Neural cell (in vitro differentiated cells): ENCODE data around the gene PRKG1. TPM values are rescaled to one million over a fixed set of nuclear protein-coding genes. Genes with fewer than 3 reads are reported as not detected.

ENCODE experiments used
- H2AFZ ChIP-seq: fragments of 200-600, 300-800 bp; sonication (generic), shearing (Covaris generic); 2 replicates; pipeline ENCODE4 v1.6.0; 2014; ENCODE audit warnings: low read depth, mild to moderate bottlenecking, antibody characterized with exemption, low read length, moderate library complexity
- H3F3A ChIP-seq: fragments of 200-600 bp; shearing (Covaris generic); 2 replicates; pipeline ENCODE4 v1.6.1; 2016; ENCODE audit warnings: mild to moderate bottlenecking, moderate library complexity, mixed read lengths, antibody characterized with exemption, low read length; ENCODE audit not compliant: insufficient read depth, poor library complexity, severe bottlenecking
- H3K27ac ChIP-seq: fragments of 200-600, 300-800 bp; sonication (generic), shearing (Covaris generic); 2 replicates; pipeline ENCODE4 v1.5.1; 2014; ENCODE audit warnings: mild to moderate bottlenecking, low read length, moderate library complexity
- H3K27me3 ChIP-seq: fragments of 300-800, 200-600 bp; sonication (generic), shearing (Covaris generic); 2 replicates; pipeline ENCODE4 v1.6.0; 2014; ENCODE audit warnings: mild to moderate bottlenecking, low read depth, low read length, moderate library complexity; ENCODE audit not compliant: insufficient read depth
- H3K36me3 ChIP-seq: fragments of 300-800, 200-600 bp; sonication (generic), shearing (Covaris generic); 2 replicates; pipeline ENCODE4 v1.5.1; 2014; ENCODE audit warnings: mild to moderate bottlenecking, antibody characterized with exemption, low read length, moderate library complexity; ENCODE audit not compliant: insufficient read depth
- H3K4me2 ChIP-seq: fragments of 300-800, 200-600 bp; sonication (generic), shearing (Covaris generic); 2 replicates; pipeline ENCODE4 v1.6.0; 2014; ENCODE audit warnings: mild to moderate bottlenecking, low read length
- H3K4me3 ChIP-seq: fragments of 300-800, 200-600 bp; sonication (generic), shearing (Covaris generic); 2 replicates; pipeline ENCODE4 v1.5.1; 2014; ENCODE audit warnings: mild to moderate bottlenecking, low read length, moderate library complexity
- H3K79me2 ChIP-seq: fragments of 200-600 bp; shearing (Covaris generic); replicated peaks from 2 replicates; pipeline ENCODE4 v1.6.0; 2014; ENCODE audit warnings: mild to moderate bottlenecking, low read length, moderate library complexity; ENCODE audit not compliant: insufficient read depth
- H3K9ac ChIP-seq: fragments of 300-800, 200-600 bp; sonication (generic), shearing (Covaris generic); 2 replicates; pipeline ENCODE4 v1.6.1; 2016; ENCODE audit warnings: mild to moderate bottlenecking, low read length, mixed read lengths
- H3K9me2 ChIP-seq: fragments of 200-600 bp; shearing (Covaris generic); 2 replicates; pipeline ENCODE4 v1.6.1; 2016; ENCODE audit warnings: mild to moderate bottlenecking, low read length, mixed read lengths; ENCODE audit not compliant: insufficient read depth
- H3K9me3 ChIP-seq: fragments of 200-600, 300-800 bp; sonication (generic), shearing (Covaris generic); 2 replicates; pipeline ENCODE4 v1.6.1; 2016; ENCODE audit warnings: mild to moderate bottlenecking, mixed run types, low read length, moderate library complexity, mixed read lengths
- H4K20me1 ChIP-seq: fragments of 200-600 bp; shearing (Covaris generic); 2 replicates; pipeline ENCODE4 v1.6.1; 2016; ENCODE audit warnings: mild to moderate bottlenecking, mixed run types; ENCODE audit not compliant: insufficient read depth
- EP300 ChIP-seq: fragments of 450-650 bp; conservative IDR thresholded peaks from 2 replicates; pipeline ENCODE4 v1.6.1; 2014; ENCODE audit warnings: antibody characterized with exemption, mild to moderate bottlenecking, moderate library complexity; ENCODE audit not compliant: poor library complexity, severe bottlenecking
- EZH2 ChIP-seq: fragments of 200-600, 300-800 bp; shearing (Covaris generic), sonication (generic); IDR thresholded peaks from 2 replicates; pipeline ENCODE4 v1.6.1; 2014; ENCODE audit warnings: antibody characterized with exemption, low read length, borderline replicate concordance, mild to moderate bottlenecking; ENCODE audit not compliant: insufficient read depth, poor library complexity, severe bottlenecking
- MXI1 ChIP-seq: fragments of 450-650 bp; conservative IDR thresholded peaks from 2 replicates; pipeline ENCODE4 v1.6.1; 2014; ENCODE audit warnings: antibody characterized with exemption, mild to moderate bottlenecking; ENCODE audit not compliant: poor library complexity, severe bottlenecking
- POLR2AphosphoS5 ChIP-seq: IDR thresholded peaks from 2 replicates; pipeline ENCODE4 v1.6.1; 2012
- RAD21 ChIP-seq: fragments of 450-650 bp; conservative IDR thresholded peaks from 2 replicates; pipeline ENCODE4 v1.6.1; 2014; ENCODE audit warnings: antibody characterized with exemption, mild to moderate bottlenecking, moderate library complexity
- SMC3 ChIP-seq: fragments of 450-650 bp; conservative IDR thresholded peaks from 2 replicates; pipeline ENCODE4 v1.6.1; 2014; ENCODE audit warnings: antibody characterized with exemption, mild to moderate bottlenecking, moderate library complexity; ENCODE audit not compliant: poor library complexity
- TAF1 ChIP-seq: IDR thresholded peaks from 2 replicates; pipeline ENCODE4 v1.6.1; 2012; ENCODE audit warnings: low read depth
- polyA plus RNA-seq: library from polyadenylated mRNA; depleted of rRNA; stranded (reverse); fragments of >200 nt; gene quantifications from 2 replicates; pipeline ENCODE4 v1.2.3, GENCODE V29; 2014
- TF ChIP-seq, protein P1 (sequence below): fragments of 450-650 bp; IDR thresholded peaks from 2 replicates; pipeline ENCODE4 v1.5.1; 2014; ENCODE audit warnings: antibody characterized with exemption, mild to moderate bottlenecking, moderate library complexity; ENCODE audit not compliant: poor library complexity, severe bottlenecking
- TF ChIP-seq, protein P2 (sequence below): IDR thresholded peaks from 2 replicates; pipeline ENCODE4 v1.6.1; 2012; ENCODE audit warnings: borderline replicate concordance

The PRKG1 gene
- polyA plus RNA-seq, 1 donor from 2014 or later = 2.2 TPM

DNA sequence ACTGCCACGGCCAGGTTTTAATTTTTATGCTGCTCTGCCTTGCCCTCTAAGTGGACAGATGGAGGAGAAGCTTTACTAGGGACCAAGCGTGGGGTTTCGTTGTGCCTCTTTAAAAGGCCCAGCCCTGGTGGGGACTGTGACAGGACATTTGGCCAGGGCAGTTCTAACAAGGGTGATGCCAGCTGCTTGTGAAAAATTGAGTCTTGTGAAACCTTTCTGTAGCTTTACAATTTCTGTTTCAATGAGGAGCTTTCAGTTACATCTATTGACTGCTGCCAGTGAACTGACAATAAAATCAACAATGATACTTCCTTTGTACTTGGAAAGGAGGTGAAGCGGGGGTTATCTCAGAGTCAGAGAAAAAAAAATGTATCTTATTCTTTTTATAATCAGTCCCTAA lies 858.2 kb downstream of the PRKG1 start:
- Histone ChIP-seq H3K9ac (no peak overlapping the region), H3K9me3 (no peaks in the 10 kb centered on the region), H3K4me3 (no peak overlapping the region), H3F3A (no peaks in the 10 kb centered on the region), H2AFZ (no peak overlapping the region), H3K79me2 (no peaks in the 10 kb centered on the region), H3K27ac (no peak overlapping the region), H3K4me2 (no peak overlapping the region), H3K36me3 (no peaks in the 10 kb centered on the region), H3K27me3 (no peaks in the 10 kb centered on the region), H4K20me1 (no peaks in the 10 kb centered on the region), H3K9me2 (no peaks in the 10 kb centered on the region)
- TF ChIP-seq EP300 (no peak), POLR2AphosphoS5 (no peak), MXI1 (no peak), RAD21 (no peak), SMC3 (no peak), TAF1 (no peak), EZH2 (no peak)
- TF ChIP-seq, protein P1, sequence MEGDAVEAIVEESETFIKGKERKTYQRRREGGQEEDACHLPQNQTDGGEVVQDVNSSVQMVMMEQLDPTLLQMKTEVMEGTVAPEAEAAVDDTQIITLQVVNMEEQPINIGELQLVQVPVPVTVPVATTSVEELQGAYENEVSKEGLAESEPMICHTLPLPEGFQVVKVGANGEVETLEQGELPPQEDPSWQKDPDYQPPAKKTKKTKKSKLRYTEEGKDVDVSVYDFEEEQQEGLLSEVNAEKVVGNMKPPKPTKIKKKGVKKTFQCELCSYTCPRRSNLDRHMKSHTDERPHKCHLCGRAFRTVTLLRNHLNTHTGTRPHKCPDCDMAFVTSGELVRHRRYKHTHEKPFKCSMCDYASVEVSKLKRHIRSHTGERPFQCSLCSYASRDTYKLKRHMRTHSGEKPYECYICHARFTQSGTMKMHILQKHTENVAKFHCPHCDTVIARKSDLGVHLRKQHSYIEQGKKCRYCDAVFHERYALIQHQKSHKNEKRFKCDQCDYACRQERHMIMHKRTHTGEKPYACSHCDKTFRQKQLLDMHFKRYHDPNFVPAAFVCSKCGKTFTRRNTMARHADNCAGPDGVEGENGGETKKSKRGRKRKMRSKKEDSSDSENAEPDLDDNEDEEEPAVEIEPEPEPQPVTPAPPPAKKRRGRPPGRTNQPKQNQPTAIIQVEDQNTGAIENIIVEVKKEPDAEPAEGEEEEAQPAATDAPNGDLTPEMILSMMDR = no peak
- TF ChIP-seq, protein P2, sequence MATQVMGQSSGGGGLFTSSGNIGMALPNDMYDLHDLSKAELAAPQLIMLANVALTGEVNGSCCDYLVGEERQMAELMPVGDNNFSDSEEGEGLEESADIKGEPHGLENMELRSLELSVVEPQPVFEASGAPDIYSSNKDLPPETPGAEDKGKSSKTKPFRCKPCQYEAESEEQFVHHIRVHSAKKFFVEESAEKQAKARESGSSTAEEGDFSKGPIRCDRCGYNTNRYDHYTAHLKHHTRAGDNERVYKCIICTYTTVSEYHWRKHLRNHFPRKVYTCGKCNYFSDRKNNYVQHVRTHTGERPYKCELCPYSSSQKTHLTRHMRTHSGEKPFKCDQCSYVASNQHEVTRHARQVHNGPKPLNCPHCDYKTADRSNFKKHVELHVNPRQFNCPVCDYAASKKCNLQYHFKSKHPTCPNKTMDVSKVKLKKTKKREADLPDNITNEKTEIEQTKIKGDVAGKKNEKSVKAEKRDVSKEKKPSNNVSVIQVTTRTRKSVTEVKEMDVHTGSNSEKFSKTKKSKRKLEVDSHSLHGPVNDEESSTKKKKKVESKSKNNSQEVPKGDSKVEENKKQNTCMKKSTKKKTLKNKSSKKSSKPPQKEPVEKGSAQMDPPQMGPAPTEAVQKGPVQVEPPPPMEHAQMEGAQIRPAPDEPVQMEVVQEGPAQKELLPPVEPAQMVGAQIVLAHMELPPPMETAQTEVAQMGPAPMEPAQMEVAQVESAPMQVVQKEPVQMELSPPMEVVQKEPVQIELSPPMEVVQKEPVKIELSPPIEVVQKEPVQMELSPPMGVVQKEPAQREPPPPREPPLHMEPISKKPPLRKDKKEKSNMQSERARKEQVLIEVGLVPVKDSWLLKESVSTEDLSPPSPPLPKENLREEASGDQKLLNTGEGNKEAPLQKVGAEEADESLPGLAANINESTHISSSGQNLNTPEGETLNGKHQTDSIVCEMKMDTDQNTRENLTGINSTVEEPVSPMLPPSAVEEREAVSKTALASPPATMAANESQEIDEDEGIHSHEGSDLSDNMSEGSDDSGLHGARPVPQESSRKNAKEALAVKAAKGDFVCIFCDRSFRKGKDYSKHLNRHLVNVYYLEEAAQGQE = no peak

DNA sequence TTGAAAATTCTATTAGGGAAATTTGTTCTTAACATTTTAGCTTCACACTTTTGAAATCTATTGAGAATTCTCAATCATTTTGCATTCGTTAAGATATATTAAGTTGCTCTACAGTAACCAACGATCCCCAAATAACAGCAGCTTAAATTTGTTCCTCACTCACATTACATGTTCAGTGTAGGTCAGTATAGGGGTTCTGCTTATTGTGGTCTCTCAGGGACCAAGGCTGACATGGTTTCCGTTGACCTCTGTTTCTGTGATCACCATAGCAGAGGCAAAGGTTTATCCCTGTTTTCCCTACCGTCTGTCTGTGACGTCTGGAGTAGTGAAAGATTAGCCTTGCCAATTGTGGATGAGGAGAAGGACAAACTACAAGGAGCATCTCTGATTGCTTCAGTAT lies 860.1 kb downstream of the PRKG1 start:
- Histone ChIP-seq H3K79me2 (no peaks in the 10 kb centered on the region), H3K4me2 (no peak overlapping the region), H3F3A (no peaks in the 10 kb centered on the region), H2AFZ (no peak overlapping the region), H3K36me3 (no peaks in the 10 kb centered on the region), H3K9ac (no peak overlapping the region), H3K9me3 (no peaks in the 10 kb centered on the region), H3K27me3 (no peaks in the 10 kb centered on the region), H3K4me3 (no peak overlapping the region), H3K27ac (no peak overlapping the region), H3K9me2 (no peaks in the 10 kb centered on the region), H4K20me1 (no peaks in the 10 kb centered on the region)
- TF ChIP-seq TAF1 (no peak), EP300 (no peak), MXI1 (no peak), RAD21 (no peak), POLR2AphosphoS5 (no peak), EZH2 (no peak), SMC3 (no peak)
- TF ChIP-seq, protein P1 = no peak
- TF ChIP-seq, protein P2 = no peak
